ENCODE data around the gene BEND3. TPM values are rescaled to one million over a fixed set of nuclear protein-coding genes. Genes with fewer than 3 reads are reported as not detected.

The BEND3 gene
- total RNA-seq, 1 experiment from 2014 or later = 70.2 TPM

GRCh38 chr6:107114213-107114925 is 946 bp downstream of the BEND3 start:
- DNase-seq = peak; percentile 56
- H3K9me3 ChIP-seq (ENCODE audit: control insufficient read depth, low read depth, low read length) = no peaks in the 10 kb centered on the region
- H4K91ac ChIP-seq (ENCODE audit: insufficient read length, low read depth, low read length) = no peak overlapping the region
- TF ChIP-seq, protein P1, sequence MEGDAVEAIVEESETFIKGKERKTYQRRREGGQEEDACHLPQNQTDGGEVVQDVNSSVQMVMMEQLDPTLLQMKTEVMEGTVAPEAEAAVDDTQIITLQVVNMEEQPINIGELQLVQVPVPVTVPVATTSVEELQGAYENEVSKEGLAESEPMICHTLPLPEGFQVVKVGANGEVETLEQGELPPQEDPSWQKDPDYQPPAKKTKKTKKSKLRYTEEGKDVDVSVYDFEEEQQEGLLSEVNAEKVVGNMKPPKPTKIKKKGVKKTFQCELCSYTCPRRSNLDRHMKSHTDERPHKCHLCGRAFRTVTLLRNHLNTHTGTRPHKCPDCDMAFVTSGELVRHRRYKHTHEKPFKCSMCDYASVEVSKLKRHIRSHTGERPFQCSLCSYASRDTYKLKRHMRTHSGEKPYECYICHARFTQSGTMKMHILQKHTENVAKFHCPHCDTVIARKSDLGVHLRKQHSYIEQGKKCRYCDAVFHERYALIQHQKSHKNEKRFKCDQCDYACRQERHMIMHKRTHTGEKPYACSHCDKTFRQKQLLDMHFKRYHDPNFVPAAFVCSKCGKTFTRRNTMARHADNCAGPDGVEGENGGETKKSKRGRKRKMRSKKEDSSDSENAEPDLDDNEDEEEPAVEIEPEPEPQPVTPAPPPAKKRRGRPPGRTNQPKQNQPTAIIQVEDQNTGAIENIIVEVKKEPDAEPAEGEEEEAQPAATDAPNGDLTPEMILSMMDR (conservative IDR thresholded peaks at IDR 0.05) = peak; percentile 91
- H3K23me2 ChIP-seq (ENCODE audit: insufficient read length, low read depth, low read length, poor library complexity, severe bottlenecking) = peaks cover 7% of the 10 kb centered on the region
- H3K79me2 ChIP-seq (ENCODE audit: insufficient read depth, low read length) = peaks cover 6% of the 10 kb centered on the region; the same call in 1 of the 2 replicates
- no peak overlapping the region for H3K4ac ChIP-seq (ENCODE audit: low read depth, low read length)
- H3K23ac ChIP-seq (ENCODE audit: insufficient read length, low read depth, low read length) = no peak overlapping the region
- no peak overlapping the region for H4K5ac ChIP-seq (ENCODE audit: insufficient read length, low read depth, low read length)
- Mint-ChIP-seq H3K27ac (peak overlapping the region; percentile 79 to 90 (median 88); a peak in 6 of 7 replicates), H3K4me3 (peak overlapping the region; percentile 80 to 88), H3K4me1 (peaks cover 41 to 52% of the 10 kb centered on the region in 2 experiments), H3K9me3 (no peaks in the 10 kb centered on the region), H3K36me3 (ENCODE audit: insufficient read depth in 1 of 3, low read depth in 3 of 3) (peaks cover 3 to 27% (median 22%) of the 10 kb centered on the region in 3 experiments; a peak in 6 of 7 replicates), H3K27me3 (ENCODE audit: low read depth) (no peaks in the 10 kb centered on the region)
- no peak overlapping the region for H3T11ph ChIP-seq (ENCODE audit: low read length)
- H2BK20ac ChIP-seq (ENCODE audit: low read depth, low read length, poor library complexity, severe bottlenecking) = no peak overlapping the region
- H3K79me1 ChIP-seq (ENCODE audit: insufficient read depth, low read depth, low read length, poor library complexity, severe bottlenecking) = peaks cover 2% of the 10 kb centered on the region
- H3K27me3 ChIP-seq (ENCODE audit: insufficient read depth, low read length) = no peaks in the 10 kb centered on the region
- no peak overlapping the region for H2BK12ac ChIP-seq (ENCODE audit: insufficient read length, low read depth, low read length)
- no peak overlapping the region for H2BK15ac ChIP-seq (ENCODE audit: low read depth, low read length)
- no peak overlapping the region for H2BK120ac ChIP-seq (ENCODE audit: low read depth, low read length, poor library complexity, severe bottlenecking)
- H3K14ac ChIP-seq (ENCODE audit: insufficient read depth, low read length) = peak overlapping the region; percentile 81; the same call in 1 of the 2 replicates
- no peak overlapping the region for H3K56ac ChIP-seq (ENCODE audit: insufficient read length, low read depth, low read length)
- WGBS (ENCODE audit: extremely low coverage, insufficient read length, low lambda C conversion rate) = no CpG with 5 or more reads among the region's 116 CpGs
- no peak overlapping the region for H2BK5ac ChIP-seq (ENCODE audit: insufficient read length, low read length)
- H3K9ac ChIP-seq (ENCODE audit: extremely low read depth, insufficient read length, low read length) = peak overlapping the region; percentile 58
- H2AK5ac ChIP-seq (ENCODE audit: insufficient read length, low read length) = no peak overlapping the region
- peak overlapping the region; percentile 84 for H3K18ac ChIP-seq (ENCODE audit: insufficient read length, low read depth, low read length)
- H4K20me1 ChIP-seq (ENCODE audit: control insufficient read depth, insufficient read depth, insufficient read length) = no peaks in the 10 kb centered on the region
- no peak overlapping the region for H4K8ac ChIP-seq (replicated peaks; ENCODE audit: insufficient read length, low read depth, low read length)
- no peak overlapping the region for H2AFZ ChIP-seq (ENCODE audit: low read length)
- H3K4me1 ChIP-seq (ENCODE audit: insufficient read depth, low read length) = peaks cover 3% of the 10 kb centered on the region; the same call in 1 of the 2 replicates
- H3K4me2 ChIP-seq (ENCODE audit: insufficient read depth, insufficient read length, low read length) = peak overlapping the region; percentile 68
- peak overlapping the region; percentile 95 for H3K27ac ChIP-seq (ENCODE audit: insufficient read length, low read depth, low read length)

Data from H9 (cell line).